Adrenal gland (tissue), 5 donors: ENCODE results near the gene CRISPLD2.

Source experiments
- POLR2A ChIP-seq, 2 donors: fragments of 450-650 bp; IDR thresholded peaks; one replicate each; pipeline ENCODE4 v1.6.1; 2017; ENCODE audit warnings: antibody characterized with exemption in 2 of 2, mild to moderate bottlenecking in 2 of 2, moderate library complexity in 1 of 2
- TF ChIP-seq, protein P1 (sequence below), 6 experiments: fragments of 450-650 bp in 4 of 6; fragments of 200-600 bp in 2 of 6; sonication (generic) in 1 of 6; IDR thresholded peaks; 1 replicate in 5 of 6; 2 replicates in 1 of 6; pipeline versions ENCODE4 v1.5.1 to v1.8.0; 2016 to 2021; ENCODE audit warnings: antibody characterized with exemption in 6 of 6, mild to moderate bottlenecking in 2 of 6, moderate library complexity in 1 of 6
- donor health status: DM: no; HTN: no; CAD: no.

DNA sequence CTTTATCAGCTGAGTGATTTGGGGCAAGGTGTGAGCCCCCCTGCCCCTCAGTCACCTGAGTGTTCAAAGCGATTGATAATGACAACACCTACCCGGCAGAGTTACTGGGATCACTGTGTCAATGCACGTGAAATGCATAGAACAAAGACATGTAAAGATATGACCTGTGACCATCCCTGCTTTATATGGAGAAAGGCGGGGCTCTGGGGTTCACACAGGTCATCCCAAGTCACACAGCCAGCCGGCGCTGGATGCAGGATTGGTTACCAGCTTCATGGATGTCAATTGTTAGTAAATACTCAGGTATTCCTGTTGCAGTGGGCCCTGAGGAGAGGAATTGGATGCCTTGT lies 64.4 kb downstream of the CRISPLD2 start:
- TF ChIP-seq, protein P1, sequence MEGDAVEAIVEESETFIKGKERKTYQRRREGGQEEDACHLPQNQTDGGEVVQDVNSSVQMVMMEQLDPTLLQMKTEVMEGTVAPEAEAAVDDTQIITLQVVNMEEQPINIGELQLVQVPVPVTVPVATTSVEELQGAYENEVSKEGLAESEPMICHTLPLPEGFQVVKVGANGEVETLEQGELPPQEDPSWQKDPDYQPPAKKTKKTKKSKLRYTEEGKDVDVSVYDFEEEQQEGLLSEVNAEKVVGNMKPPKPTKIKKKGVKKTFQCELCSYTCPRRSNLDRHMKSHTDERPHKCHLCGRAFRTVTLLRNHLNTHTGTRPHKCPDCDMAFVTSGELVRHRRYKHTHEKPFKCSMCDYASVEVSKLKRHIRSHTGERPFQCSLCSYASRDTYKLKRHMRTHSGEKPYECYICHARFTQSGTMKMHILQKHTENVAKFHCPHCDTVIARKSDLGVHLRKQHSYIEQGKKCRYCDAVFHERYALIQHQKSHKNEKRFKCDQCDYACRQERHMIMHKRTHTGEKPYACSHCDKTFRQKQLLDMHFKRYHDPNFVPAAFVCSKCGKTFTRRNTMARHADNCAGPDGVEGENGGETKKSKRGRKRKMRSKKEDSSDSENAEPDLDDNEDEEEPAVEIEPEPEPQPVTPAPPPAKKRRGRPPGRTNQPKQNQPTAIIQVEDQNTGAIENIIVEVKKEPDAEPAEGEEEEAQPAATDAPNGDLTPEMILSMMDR (IDR thresholded peaks at IDR 0.05) = no peak
- TF ChIP-seq POLR2A (IDR thresholded peaks at IDR 0.05) = no peak
